Natural killer cell (primary cell): ENCODE measurements around the gene SFRP5. TPM values are rescaled to one million over a fixed set of nuclear protein-coding genes. Genes with fewer than 3 reads are reported as not detected.
A peak's percentile ranks its signal among the peaks of the same experiment; 100 is the strongest.

ENCODE experiments used
- ATAC-seq, 3 donors: fragments of 150-1000 bp in 2 of 3; fragments of 200-7000 bp in 1 of 3; cut with Tn5 transposase; 1 replicate in 1 of 3; 2 replicates in 2 of 3; pipeline ENCODE4 v1.10.0; 2021; ENCODE audit warnings: mild to moderate bottlenecking in 2 of 3, moderate library complexity in 2 of 3
- DNase-seq, 2 donors: peaks; one replicate each; pipeline versions ENCODE4 v3.0.0 to v3.0.0-alpha.2; 2013 to 2021; ENCODE audit warnings: mixed read lengths in 1 of 2
- H3K27ac ChIP-seq: one replicate; pipeline ENCODE4 v1.5.1; 2013; ENCODE audit warnings: mild to moderate bottlenecking, low read length
- H3K27me3 ChIP-seq: one replicate; pipeline ENCODE4 v1.6.1; 2013; ENCODE audit warnings: low read length; ENCODE audit not compliant: control insufficient read depth, insufficient read depth
- H3K36me3 ChIP-seq: one replicate; pipeline ENCODE4 v1.6.1; 2013; ENCODE audit warnings: low read length; ENCODE audit not compliant: control insufficient read depth, insufficient read depth
- H3K4me1 ChIP-seq: one replicate; pipeline ENCODE4 v1.6.1; 2013; ENCODE audit warnings: low read length; ENCODE audit not compliant: control insufficient read depth, insufficient read depth
- H3K4me3 ChIP-seq: one replicate; pipeline ENCODE4 v1.5.1; 2013; ENCODE audit warnings: low read length
- H3K9me3 ChIP-seq: one replicate; pipeline ENCODE4 v1.6.1; 2013; ENCODE audit warnings: low read length; ENCODE audit not compliant: control insufficient read depth, insufficient read depth
- H3K27ac Mint-ChIP-seq, 2 donors: one replicate each; pipeline ENCODE4 v1.8.0; 2022; ENCODE audit warnings: mild to moderate bottlenecking in 2 of 2, mixed read lengths in 2 of 2, moderate library complexity in 1 of 2
- H3K27me3 Mint-ChIP-seq, 2 donors: one replicate each; pipeline ENCODE4 v1.8.0; 2022; ENCODE audit warnings: low read depth in 2 of 2, mixed read lengths in 2 of 2
- H3K36me3 Mint-ChIP-seq: one replicate; pipeline ENCODE4 v1.8.0; 2022; ENCODE audit warnings: mixed read lengths
- H3K4me1 Mint-ChIP-seq, 2 donors: one replicate each; pipeline ENCODE4 v1.8.0; 2022; ENCODE audit warnings: mixed read lengths in 2 of 2
- H3K4me3 Mint-ChIP-seq: one replicate; pipeline ENCODE4 v1.8.0; 2022; ENCODE audit warnings: mild to moderate bottlenecking, moderate library complexity, mixed read lengths
- H3K9me3 Mint-ChIP-seq, 2 donors: one replicate each; pipeline ENCODE4 v1.8.0; 2022; ENCODE audit warnings: mixed read lengths in 2 of 2
- CTCF ChIP-seq: fragments of 200-600 bp; IDR thresholded peaks from one replicate; pipeline ENCODE4 v1.8.0; 2022; ENCODE audit warnings: antibody characterized with exemption
- WGBS: methylation state at CpG from one replicate; pipeline ENCODE4 v1.1.7; 2013; ENCODE audit warnings: missing lambda C conversion rate; ENCODE audit not compliant: insufficient coverage; 5-methylcytosine and 5-hydroxymethylcytosine counted together
- intact Hi-C: fragments of 100-400 bp; cut with micrococcal nuclease; formaldehyde crosslinking; loops from one replicate; pipeline ENCODE4 v1.14.2; 2022
- total RNA-seq, 4 donors: library from RNA; stranded (reverse); fragments of 120-200 nt in 1 of 4; gene quantifications; one replicate each; pipeline versions ENCODE4 v1.2.3 to v1.2.4, GENCODE V29; 2013 to 2022

Gene SFRP5
- total RNA-seq, 3 donors from 2014 or later (not counting 1 experiment from before 2014, with no cell fraction given), result not detected

- Histone ChIP-seq H3K4me3 (no peak overlapping the region), H3K27me3 (no peaks in the 10 kb centered on the region), H3K27ac (no peak overlapping the region), H3K9me3 (no peaks in the 10 kb centered on the region), H3K4me1 (peaks cover 4% of the 10 kb centered on the region), H3K36me3 (no peaks in the 10 kb centered on the region)
- H3K36me3 Mint-ChIP-seq, result no peaks in the 10 kb centered on the region
- H3K27ac Mint-ChIP-seq, result no peak overlapping the region
- peaks cover 0 to 9% of the 10 kb centered on the region in 2 donors for H3K27me3 Mint-ChIP-seq
- no peak overlapping the region for H3K4me3 Mint-ChIP-seq
- peak; percentile 67 for TF ChIP-seq CTCF
- WGBS, result 72% methylated on average over 9 of the region's 9 CpGs
- H3K4me1 Mint-ChIP-seq, result peaks cover 6 to 11% of the 10 kb centered on the region in 2 donors
- H3K9me3 Mint-ChIP-seq, result no peaks in the 10 kb centered on the region
- intact Hi-C loops, result loop anchor here (1.0 kb wide), 4 partner anchors 22 to 159 kb away; partner anchors contain the start of gene ANKRD2
- ATAC-seq (peak; percentile 65 to 87 (median 79)), DNase-seq (peak in 1 of 2 donors; percentile 83)
Measured at GRCh38 chr10:97731346-97732051, 40.3 kb downstream of the SFRP5 start.

- ATAC-seq, result no peak
Measured at GRCh38 chr10:97729014-97729413, 42.8 kb downstream of the SFRP5 start.

GRCh38 chr10:97726636-97727178 is 45.1 kb downstream of the SFRP5 start:
- Histone ChIP-seq H3K4me1 (no peaks in the 10 kb centered on the region), H3K27ac (no peak overlapping the region), H3K9me3 (no peaks in the 10 kb centered on the region), H3K4me3 (no peak overlapping the region), H3K36me3 (no peaks in the 10 kb centered on the region), H3K27me3 (no peaks in the 10 kb centered on the region)
- DNase-seq, result no peak
- H3K27ac Mint-ChIP-seq, result no peak overlapping the region
- H3K9me3 Mint-ChIP-seq, result no peaks in the 10 kb centered on the region
- H3K4me1 Mint-ChIP-seq, result no peaks in the 10 kb centered on the region
- no peak for ATAC-seq
- intact Hi-C loops, result no loop called here
- WGBS, result 95% methylated on average over 7 of the region's 8 CpGs
- peaks cover 8 to 15% of the 10 kb centered on the region in 2 donors for H3K27me3 Mint-ChIP-seq
- no peak for TF ChIP-seq CTCF
- H3K4me3 Mint-ChIP-seq, result no peak overlapping the region
- no peaks in the 10 kb centered on the region for H3K36me3 Mint-ChIP-seq

More at GRCh38 chr10:97729014-97729413, 42.8 kb downstream of the SFRP5 start:
- Mint-ChIP-seq H3K27ac (no peak overlapping the region), H3K4me3 (no peak overlapping the region), H3K4me1 (no peaks in the 10 kb centered on the region), H3K36me3 (no peaks in the 10 kb centered on the region), H3K9me3 (no peaks in the 10 kb centered on the region), H3K27me3 (peaks cover 8 to 15% of the 10 kb centered on the region in 2 donors)
- H3K4me3 ChIP-seq, result no peak overlapping the region
- no peaks in the 10 kb centered on the region for H3K4me1 ChIP-seq
- H3K27me3 ChIP-seq, result no peaks in the 10 kb centered on the region
- TF ChIP-seq CTCF, result no peak
- no peak overlapping the region for H3K27ac ChIP-seq
- no peaks in the 10 kb centered on the region for H3K9me3 ChIP-seq
- no peak for DNase-seq
- intact Hi-C loops, result no loop called here
- H3K36me3 ChIP-seq, result no peaks in the 10 kb centered on the region
- 92% methylated on average over 5 of the region's 5 CpGs for WGBS
